ENCODE data around the gene GFAP.

- TF ChIP-seq CTCF (IDR thresholded peaks at IDR 0.05) (no peak), MAX (CRISPR knock-in tag; IDR thresholded peaks at IDR 0.05) (no peak), CDX4 (CRISPR knock-in tag; IDR thresholded peaks at IDR 0.05; ENCODE audit: borderline replicate concordance) (no peak), TEAD4 (CRISPR knock-in tag; IDR thresholded peaks at IDR 0.05) (no peak), ZBTB43 (CRISPR knock-in tag; IDR thresholded peaks at IDR 0.05) (no peak), ZNF263 (CRISPR knock-in tag; IDR thresholded peaks at IDR 0.05; ENCODE audit: low read depth) (no peak), GRHL2 (CRISPR knock-in tag; IDR thresholded peaks at IDR 0.05; ENCODE audit: insufficient replicate concordance, severe bottlenecking) (no peak), HMGXB4 (CRISPR knock-in tag; IDR thresholded peaks at IDR 0.05) (no peak), ATF2 (CRISPR knock-in tag; IDR thresholded peaks at IDR 0.05; ENCODE audit: borderline replicate concordance, low read depth) (no peak), STAT6 (CRISPR knock-in tag; conservative IDR thresholded peaks at IDR 0.05; ENCODE audit: low read depth) (no peak), NR2C2 (CRISPR knock-in tag; IDR thresholded peaks at IDR 0.05) (no peak), USF2 (CRISPR knock-in tag; IDR thresholded peaks at IDR 0.05) (no peak), KAT7 (CRISPR knock-in tag; IDR thresholded peaks at IDR 0.05; ENCODE audit: borderline replicate concordance) (no peak), ZNF416 (CRISPR knock-in tag; IDR thresholded peaks at IDR 0.05) (no peak)
Measured at GRCh38 chr17:44961921-44962350, 46.6 kb upstream of the GFAP start.
